Tibial nerve (tissue), 4 donors: ENCODE data around the gene LGR6. TPM values are rescaled to one million over a fixed set of nuclear protein-coding genes. Genes with fewer than 3 reads are reported as not detected.
"Not testable (repeated sequence)": the region's sequence is repeated elsewhere in the genome, so short reads cannot be mapped to it uniquely, and the experiment has no call there.

Experiments
- DNase-seq, 2 donors: peaks; one replicate each; pipeline ENCODE4 v3.0.0-alpha.2; 2019; ENCODE audit warnings: low spot score in 2 of 2
- H3K27ac ChIP-seq, 4 donors: fragments of 200-600 bp; sonication (generic) in 3 of 4; one replicate each; pipeline ENCODE4 v1.5.1; 2017 to 2019; ENCODE audit warnings: mild to moderate bottlenecking in 1 of 4
- H3K27me3 ChIP-seq, 2 donors: fragments of 200-600 bp; sonication (generic) in 1 of 2; one replicate each; pipeline versions ENCODE4 v1.5.1 to v1.6.0; 2017 to 2019
- H3K36me3 ChIP-seq, 3 donors: fragments of 200-600 bp; sonication (generic); one replicate each; pipeline ENCODE4 v1.5.1; 2018 to 2019
- H3K4me1 ChIP-seq, 4 donors: fragments of 200-600 bp; sonication (generic) in 3 of 4; one replicate each; pipeline ENCODE4 v1.5.1; 2017 to 2019
- H3K4me3 ChIP-seq, 4 donors: fragments of 200-600 bp; sonication (generic) in 3 of 4; one replicate each; pipeline ENCODE4 v1.5.1; 2017 to 2019; ENCODE audit warnings: mild to moderate bottlenecking in 1 of 4, moderate library complexity in 1 of 4
- H3K9me3 ChIP-seq, 4 donors: fragments of 200-600 bp; sonication (generic) in 3 of 4; one replicate each; pipeline ENCODE4 v1.5.1; 2017 to 2019
- EP300 ChIP-seq, 2 donors: sonication (generic); formaldehyde crosslinking; IDR thresholded peaks; one replicate each; pipeline ENCODE4 v1.6.1; 2017; ENCODE audit warnings: antibody characterized with exemption in 2 of 2, mild to moderate bottlenecking in 1 of 2
- POLR2A ChIP-seq, 2 donors: fragments of 450-650 bp; IDR thresholded peaks; one replicate each; pipeline ENCODE4 v1.6.1; 2017; ENCODE audit warnings: antibody characterized with exemption in 2 of 2, mild to moderate bottlenecking in 2 of 2, moderate library complexity in 2 of 2
- WGBS, 2 donors: methylation state at CpG; one replicate each; pipeline ENCODE4 v1.1.5; 2018; 5-methylcytosine and 5-hydroxymethylcytosine counted together
- total RNA-seq, 4 donors: library from RNA; depleted of rRNA; stranded (reverse); fragments of >200 nt; gene quantifications; one replicate each; pipeline ENCODE4 v1.1.0, GENCODE V29; 2016
- TF ChIP-seq, protein P1 (sequence below), 5 experiments: fragments of 200-600 bp in 3 of 5; fragments of 450-650 bp in 2 of 5; sonication (generic) in 3 of 5; IDR thresholded peaks; one replicate each; pipeline ENCODE4 v1.5.1; 2016 to 2019; ENCODE audit warnings: antibody characterized with exemption in 5 of 5, mild to moderate bottlenecking in 3 of 5, moderate library complexity in 2 of 5

LGR6 gene, protein sequence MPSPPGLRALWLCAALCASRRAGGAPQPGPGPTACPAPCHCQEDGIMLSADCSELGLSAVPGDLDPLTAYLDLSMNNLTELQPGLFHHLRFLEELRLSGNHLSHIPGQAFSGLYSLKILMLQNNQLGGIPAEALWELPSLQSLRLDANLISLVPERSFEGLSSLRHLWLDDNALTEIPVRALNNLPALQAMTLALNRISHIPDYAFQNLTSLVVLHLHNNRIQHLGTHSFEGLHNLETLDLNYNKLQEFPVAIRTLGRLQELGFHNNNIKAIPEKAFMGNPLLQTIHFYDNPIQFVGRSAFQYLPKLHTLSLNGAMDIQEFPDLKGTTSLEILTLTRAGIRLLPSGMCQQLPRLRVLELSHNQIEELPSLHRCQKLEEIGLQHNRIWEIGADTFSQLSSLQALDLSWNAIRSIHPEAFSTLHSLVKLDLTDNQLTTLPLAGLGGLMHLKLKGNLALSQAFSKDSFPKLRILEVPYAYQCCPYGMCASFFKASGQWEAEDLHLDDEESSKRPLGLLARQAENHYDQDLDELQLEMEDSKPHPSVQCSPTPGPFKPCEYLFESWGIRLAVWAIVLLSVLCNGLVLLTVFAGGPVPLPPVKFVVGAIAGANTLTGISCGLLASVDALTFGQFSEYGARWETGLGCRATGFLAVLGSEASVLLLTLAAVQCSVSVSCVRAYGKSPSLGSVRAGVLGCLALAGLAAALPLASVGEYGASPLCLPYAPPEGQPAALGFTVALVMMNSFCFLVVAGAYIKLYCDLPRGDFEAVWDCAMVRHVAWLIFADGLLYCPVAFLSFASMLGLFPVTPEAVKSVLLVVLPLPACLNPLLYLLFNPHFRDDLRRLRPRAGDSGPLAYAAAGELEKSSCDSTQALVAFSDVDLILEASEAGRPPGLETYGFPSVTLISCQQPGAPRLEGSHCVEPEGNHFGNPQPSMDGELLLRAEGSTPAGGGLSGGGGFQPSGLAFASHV
- under 1 TPM in 1 of 4 donors, not detected in 3; 0.42 TPM for total RNA-seq

DNA sequence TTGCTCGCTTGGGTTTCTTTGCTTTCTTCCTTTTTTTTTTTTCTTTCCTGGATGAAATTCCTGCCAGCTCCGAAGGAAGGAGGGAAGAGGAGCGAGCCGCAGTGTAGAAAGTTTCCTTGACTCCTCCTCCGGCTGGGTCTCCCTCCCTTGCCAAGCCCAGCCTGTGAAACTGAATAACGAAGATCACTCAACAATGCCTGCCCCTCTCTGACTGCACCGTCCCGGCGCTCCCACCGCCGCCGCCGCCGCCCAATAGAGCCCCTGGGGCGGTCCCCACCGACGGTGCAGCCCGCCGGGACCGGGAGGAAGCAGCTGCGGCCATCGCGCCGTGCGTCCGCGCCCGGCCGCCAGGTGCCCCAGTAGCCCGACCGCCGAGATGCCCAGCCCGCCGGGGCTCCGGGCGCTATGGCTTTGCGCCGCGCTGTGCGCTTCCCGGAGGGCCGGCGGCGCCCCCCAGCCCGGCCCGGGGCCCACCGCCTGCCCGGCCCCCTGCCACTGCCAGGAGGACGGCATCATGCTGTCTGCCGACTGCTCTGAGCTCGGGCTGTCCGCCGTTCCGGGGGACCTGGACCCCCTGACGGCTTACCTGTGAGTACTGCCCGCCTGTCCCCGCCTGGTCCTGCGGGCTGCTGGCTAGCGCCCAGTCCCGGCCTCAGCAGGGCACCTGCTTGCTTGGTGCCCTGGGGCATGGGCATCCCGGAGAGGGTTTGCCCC, at the start of gene LGR6:
Gene LGR6, plus strand, starts transcription at position 186 of the 714 bp plus-strand sequence. Its CDS starts 191 bp downstream, at position 377.
- Histone ChIP-seq H3K27ac (no peak within 1 kb of the TSS), H3K4me1 (peaks cover 0 to 19% (median 0%) of the 10 kb centered on the region in 4 donors), H3K4me3 (peak within 1 kb of the TSS in 2 of 4 donors; percentile 9 to 43), H3K36me3 (no peaks in the 10 kb centered on the region), H3K27me3 (peaks cover 0 to 35% of the 10 kb centered on the region in 2 donors), H3K9me3 (no peaks in the 10 kb centered on the region)
- TF ChIP-seq POLR2A (IDR thresholded peaks at IDR 0.05): no peak
- TF ChIP-seq, protein P1, sequence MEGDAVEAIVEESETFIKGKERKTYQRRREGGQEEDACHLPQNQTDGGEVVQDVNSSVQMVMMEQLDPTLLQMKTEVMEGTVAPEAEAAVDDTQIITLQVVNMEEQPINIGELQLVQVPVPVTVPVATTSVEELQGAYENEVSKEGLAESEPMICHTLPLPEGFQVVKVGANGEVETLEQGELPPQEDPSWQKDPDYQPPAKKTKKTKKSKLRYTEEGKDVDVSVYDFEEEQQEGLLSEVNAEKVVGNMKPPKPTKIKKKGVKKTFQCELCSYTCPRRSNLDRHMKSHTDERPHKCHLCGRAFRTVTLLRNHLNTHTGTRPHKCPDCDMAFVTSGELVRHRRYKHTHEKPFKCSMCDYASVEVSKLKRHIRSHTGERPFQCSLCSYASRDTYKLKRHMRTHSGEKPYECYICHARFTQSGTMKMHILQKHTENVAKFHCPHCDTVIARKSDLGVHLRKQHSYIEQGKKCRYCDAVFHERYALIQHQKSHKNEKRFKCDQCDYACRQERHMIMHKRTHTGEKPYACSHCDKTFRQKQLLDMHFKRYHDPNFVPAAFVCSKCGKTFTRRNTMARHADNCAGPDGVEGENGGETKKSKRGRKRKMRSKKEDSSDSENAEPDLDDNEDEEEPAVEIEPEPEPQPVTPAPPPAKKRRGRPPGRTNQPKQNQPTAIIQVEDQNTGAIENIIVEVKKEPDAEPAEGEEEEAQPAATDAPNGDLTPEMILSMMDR (IDR thresholded peaks at IDR 0.05): peak in 2 of 5 experiments; percentile 8 to 24
- no peak for DNase-seq
- WGBS, 2 donors: 5 to 6% methylated on average over 46 to 60 of the region's 61 CpGs

DNA sequence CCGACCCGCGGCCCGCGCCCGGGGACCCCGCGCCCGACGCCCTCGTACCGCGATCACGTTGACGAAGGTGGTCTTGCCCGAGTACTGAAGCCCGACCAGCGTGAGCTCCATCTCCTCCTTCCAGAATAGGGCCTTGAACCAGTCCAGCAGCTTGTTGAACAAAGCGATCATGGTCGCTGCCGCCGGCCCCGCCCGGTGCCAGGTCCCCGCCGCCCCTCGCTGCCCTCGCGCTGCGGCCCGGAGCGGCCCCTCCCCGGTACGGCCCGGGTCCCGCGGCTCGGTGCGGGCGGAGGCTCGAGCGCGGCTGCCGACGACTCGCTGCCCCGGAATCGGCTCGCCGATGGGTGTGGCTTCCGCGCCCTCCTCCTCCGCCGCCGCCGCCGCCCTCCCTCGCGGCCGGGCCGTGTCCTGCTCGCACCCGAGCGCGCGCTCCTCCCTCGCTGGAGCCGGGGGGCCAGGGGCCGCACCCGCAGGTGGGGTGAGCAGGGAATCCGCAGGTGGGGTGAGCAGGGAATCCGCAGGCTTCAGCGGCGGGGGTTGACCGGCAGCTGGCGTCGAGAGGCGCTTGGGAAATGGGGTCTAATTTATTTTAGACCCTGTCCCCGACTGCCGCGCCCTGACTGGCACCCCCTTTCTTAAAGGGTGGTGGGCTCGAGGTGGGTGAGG, 49.1 kb upstream of the LGR6 start, which contains the start of gene ARL8A:
Gene ARL8A, minus strand, starts transcription at position 336 of the 666 bp plus-strand sequence. Its CDS starts 165 bp downstream, at position 171.
- Histone ChIP-seq H3K27ac (peak within 1 kb of the TSS; percentile 87 to 99 (median 92)), H3K36me3 (peaks cover 0 to 15% (median 0%) of the 10 kb centered on the region in 3 donors), H3K4me1 (peaks cover 0 to 37% (median 23%) of the 10 kb centered on the region in 4 donors), H3K27me3 (no peaks in the 10 kb centered on the region), H3K4me3 (peak within 1 kb of the TSS; percentile 73 to 100 (median 96)), H3K9me3 (no peaks in the 10 kb centered on the region)
- peak; percentile 45 to 54 for DNase-seq
- WGBS, 2 donors: 0 to 4% methylated on average over 6 to 9 of the region's 82 CpGs
- TF ChIP-seq POLR2A (IDR thresholded peaks at IDR 0.05) (peak; percentile 67 to 77), EP300 (IDR thresholded peaks at IDR 0.05) (peak in 1 of 2 donors; percentile 36)
- TF ChIP-seq, protein P1 (IDR thresholded peaks at IDR 0.05): peak in 1 of 5 experiments; percentile 14

DNA sequence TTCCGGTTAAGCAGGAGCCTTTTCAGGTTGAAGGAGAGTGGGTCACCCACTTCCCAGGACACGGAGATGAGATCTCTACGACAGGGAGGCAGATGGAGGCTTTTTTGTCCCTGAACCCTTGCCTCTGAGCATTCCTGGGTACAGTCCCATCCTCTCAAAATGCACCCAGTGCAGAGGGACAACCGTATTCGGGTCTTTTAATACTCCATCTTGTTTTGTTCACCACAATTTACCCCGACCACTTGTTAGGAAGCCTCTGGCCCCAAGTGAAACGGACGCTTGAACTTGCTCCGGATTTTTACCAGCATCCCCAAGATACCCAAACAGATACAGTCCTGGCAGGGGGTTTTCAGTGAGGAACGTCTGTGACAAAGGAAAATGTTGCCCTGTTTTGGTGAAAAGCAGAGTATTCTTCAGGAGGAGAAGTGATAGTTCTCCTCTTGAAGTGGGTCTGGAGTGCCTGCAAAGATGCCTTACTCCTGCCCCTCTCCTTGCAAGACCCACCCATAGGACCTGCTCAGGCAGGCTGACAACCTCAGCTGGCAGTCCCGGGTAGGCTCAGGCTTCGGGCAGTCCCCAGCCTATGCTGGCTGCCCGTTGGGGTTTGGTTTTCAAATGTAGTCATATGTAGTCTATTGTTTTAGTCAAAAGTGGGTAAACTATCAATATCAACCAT, 48.4 kb upstream of the LGR6 start:
- H3K27me3 ChIP-seq: no peaks in the 10 kb centered on the region
- H3K4me1 ChIP-seq: peaks cover 0 to 37% (median 23%) of the 10 kb centered on the region in 4 donors
- TF ChIP-seq, protein P1 (IDR thresholded peaks at IDR 0.05): no peak
- TF ChIP-seq EP300 (IDR thresholded peaks at IDR 0.05) (no peak), POLR2A (IDR thresholded peaks at IDR 0.05) (no peak)
- H3K36me3 ChIP-seq: peaks cover 0 to 9% (median 0%) of the 10 kb centered on the region in 3 donors
- no peak for DNase-seq
- no peaks in the 10 kb centered on the region for H3K9me3 ChIP-seq
- 3 to 7% methylated on average over 13 of the region's 13 CpGs for WGBS, 2 donors
- peak overlapping the region; percentile 73 to 100 (median 96) for H3K4me3 ChIP-seq
- H3K27ac ChIP-seq: peak overlapping the region; percentile 87 to 99 (median 92)

DNA sequence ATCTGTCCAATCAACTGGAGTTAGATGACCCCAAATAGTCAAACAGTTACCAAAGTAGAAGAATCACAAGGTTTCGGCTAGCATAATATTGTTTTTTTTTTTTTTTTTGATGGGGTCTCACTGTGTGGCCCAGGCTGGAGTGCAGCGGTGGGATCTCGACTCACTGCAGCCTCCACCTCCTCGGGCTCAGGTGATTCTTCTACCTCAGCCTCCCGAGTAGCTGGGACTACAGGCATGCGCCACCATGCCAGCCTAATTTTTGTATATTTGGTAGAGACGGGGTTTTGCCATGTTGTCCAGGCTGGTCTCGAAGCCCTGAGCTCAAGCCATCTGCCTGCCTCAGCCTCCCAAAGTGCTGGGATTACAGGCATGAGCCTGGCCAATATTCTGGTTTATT, 47.9 kb upstream of the LGR6 start:
- peaks cover 0 to 34% (median 23%) of the 10 kb centered on the region in 4 donors for H3K4me1 ChIP-seq
- not testable (repeated sequence) for H3K9me3 ChIP-seq, H3K36me3 ChIP-seq, H3K27me3 ChIP-seq, DNase-seq, H3K4me3 ChIP-seq
- WGBS, 2 donors: 92 to 93% methylated on average over 8 of the region's 8 CpGs
- peak overlapping the region in 2 of 4 donors; percentile 95 to 99 for H3K27ac ChIP-seq
